T-helper 2 cell treated with Interferon-gamma antibody and Interleukin-4, amounts not matched to agents 100 ng/mL and 5 ng/mL, for 36 hours (primary cell): ENCODE results near the gene TERT. TPM values are rescaled to one million over a fixed set of nuclear protein-coding genes. Genes with fewer than 3 reads are reported as not detected.

Experiments
- intact Hi-C: fragments of 100-400 bp; cut with micrococcal nuclease; formaldehyde crosslinking; loops from one replicate; pipeline ENCODE4 v1.15.1; 2023
- total RNA-seq: library from RNA; stranded (reverse); gene quantifications from 2 replicates; pipeline ENCODE4 v1.2.3, GENCODE V29; 2022

TERT gene
- total RNA-seq, 1 donor from 2014 or later: 9.0 TPM

GRCh38 chr5:1265461-1266455, 29.1 kb downstream of the TERT start:
- intact Hi-C loops: no loop called here

DNA sequence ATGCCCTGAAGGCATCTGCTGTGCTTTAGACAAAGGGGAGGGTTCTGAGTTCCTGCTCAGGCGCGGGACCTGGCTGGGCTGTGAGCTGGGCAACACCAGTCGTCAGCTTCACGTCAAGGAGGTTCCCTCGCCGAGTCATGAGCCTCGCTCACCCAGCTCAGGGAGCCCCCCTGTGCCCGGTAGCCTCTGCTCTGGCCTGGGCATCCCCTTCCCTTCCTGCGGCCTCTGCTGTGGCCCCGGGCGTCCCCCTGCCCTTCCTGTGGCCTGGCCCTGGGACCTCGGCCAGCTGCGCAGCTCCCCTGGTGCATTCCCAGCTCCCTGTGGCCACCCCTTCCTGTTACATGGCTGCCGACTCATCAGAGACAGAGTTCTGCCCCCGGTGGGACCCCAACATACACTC, 29.8 kb downstream of the TERT start:
- intact Hi-C loops: no loop called here

GRCh38 chr5:1264211-1264610, 30.7 kb downstream of the TERT start:
- intact Hi-C loops: no loop called here

DNA sequence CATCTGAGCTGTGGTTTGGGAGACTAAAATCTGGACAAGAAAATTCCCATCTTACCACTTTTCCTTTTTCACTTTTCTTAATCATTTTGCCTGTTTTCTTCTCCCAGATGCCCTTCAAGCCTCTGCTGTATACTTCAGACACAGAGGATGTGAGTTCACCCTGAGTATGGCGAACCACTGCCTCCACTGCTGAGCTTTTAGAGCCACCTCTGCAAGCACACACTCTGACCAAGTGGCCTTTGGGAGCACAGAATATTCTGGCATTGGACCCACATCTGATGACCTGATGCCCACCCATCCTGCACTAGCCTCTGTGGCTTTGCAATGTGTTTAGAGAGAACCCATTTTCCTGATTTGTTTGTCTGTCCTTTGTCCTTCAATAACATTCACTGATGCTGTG, 32.5 kb downstream of the TERT start:
- intact Hi-C loops: no loop called here

DNA sequence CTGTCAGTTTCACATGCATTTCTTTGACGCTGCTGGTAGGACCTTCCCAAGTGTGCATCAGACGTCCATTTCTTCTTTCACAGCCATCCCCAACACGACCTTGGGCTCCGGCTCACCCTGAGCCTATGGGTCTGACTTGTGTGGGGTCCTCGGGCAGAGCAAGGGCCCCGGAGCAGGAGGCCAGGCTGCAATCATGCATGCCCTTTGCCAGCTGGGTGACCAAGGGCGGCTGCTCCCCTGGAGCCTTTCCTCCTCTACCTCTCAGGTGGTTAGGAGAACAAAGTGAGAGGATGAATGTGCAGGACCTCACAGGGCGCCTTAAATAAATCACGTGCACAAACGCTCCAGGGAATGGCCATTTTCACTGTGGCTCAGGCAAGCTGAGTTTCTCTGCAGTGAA, 33.2 kb downstream of the TERT start:
- intact Hi-C loops: no loop called here

DNA sequence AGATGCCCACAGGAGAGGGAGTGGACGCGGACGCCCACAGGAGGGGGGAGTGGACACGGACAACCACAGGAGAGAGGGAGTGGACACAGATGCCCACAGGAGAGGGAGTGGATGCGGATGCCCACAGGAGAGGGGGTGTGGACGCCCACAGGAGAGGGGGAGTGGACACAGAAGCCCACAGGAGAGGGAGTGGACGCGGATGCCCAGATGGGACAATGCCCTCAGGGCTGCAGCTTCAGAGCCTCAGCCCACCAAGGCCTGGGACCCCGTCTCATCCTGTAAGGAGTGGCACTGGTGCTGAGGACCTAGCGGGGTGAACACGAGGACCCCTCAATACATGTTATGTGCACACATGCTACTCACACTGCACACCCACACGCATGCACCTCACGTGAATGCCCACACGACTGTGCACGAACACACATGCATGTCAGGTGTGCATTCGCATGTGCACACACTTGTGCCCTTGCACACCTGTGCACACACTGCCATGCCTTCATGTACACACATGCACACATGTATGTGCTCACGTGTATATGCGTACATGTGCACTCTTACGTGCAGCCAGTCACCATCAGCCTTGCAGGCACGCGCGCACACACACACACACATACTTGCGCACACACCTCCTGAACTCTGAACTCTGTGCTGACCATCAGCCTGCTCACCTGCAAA, 34.9 kb downstream of the TERT start:
- intact Hi-C loops: loop anchor here (10.0 kb wide), 1 partner anchor 55 kb away; no protein-coding TSS in a partner anchor

GRCh38 chr5:1257841-1258240, 37.0 kb downstream of the TERT start:
- intact Hi-C loops: loop anchor here (10.0 kb wide), 1 partner anchor 57 kb away; no protein-coding TSS in a partner anchor

GRCh38 chr5:1257363-1257762, 37.5 kb downstream of the TERT start:
- intact Hi-C loops: loop anchor here (10.0 kb wide), 1 partner anchor 57 kb away; no protein-coding TSS in a partner anchor

DNA sequence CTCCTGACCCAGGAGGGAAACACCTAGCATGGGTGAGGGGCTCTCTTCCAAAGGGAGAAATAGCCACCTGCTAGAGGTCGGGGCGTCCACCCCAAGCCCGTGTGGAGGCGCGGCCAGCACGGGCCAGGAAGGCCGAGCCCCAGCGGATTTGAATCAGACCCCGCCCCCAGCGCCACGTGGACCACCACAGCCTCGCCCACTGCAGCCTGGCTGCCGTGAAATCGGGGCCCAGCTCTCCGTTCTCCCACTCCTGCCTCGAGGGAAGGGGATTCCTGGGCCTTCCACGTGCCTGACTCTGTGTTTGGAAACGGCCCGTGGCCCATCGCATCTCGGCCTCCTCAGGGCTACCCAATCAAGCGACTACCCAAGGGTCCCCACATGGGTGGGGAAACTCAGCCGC, 38.1 kb downstream of the TERT start:
- intact Hi-C loops: loop anchor here (10.0 kb wide), 1 partner anchor 58 kb away; no protein-coding TSS in a partner anchor

- intact Hi-C loops: loop anchor here (10.0 kb wide), 1 partner anchor 60 kb away; no protein-coding TSS in a partner anchor
Observed at GRCh38 chr5:1255081-1255561, 39.7 kb downstream of the TERT start.

DNA sequence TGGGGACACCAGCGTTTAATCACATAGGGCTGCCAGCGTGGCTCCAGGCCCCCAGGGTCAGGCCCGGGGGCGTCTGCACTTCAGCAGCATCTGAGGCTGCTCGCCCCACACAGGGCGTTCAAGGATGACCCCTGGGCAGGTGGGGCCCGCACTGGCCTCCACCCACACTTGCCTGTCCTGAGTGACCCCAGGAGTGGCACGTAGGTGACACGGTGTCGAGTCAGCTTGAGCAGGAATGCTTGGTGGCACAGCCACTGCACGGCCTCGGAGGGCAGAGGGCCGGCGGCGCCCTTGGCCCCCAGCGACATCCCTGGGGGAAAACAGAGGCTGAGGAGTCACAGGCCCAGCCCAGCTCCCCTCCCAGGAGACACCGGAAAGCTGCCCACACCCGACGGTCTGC, 40.7 kb downstream of the TERT start:
- intact Hi-C loops: loop anchor here (10.0 kb wide), 1 partner anchor 61 kb away; no protein-coding TSS in a partner anchor

GRCh38 chr5:1253456-1254105, 41.3 kb downstream of the TERT start:
- intact Hi-C loops: loop anchor here (10.0 kb wide), 1 partner anchor 61 kb away; no protein-coding TSS in a partner anchor

DNA sequence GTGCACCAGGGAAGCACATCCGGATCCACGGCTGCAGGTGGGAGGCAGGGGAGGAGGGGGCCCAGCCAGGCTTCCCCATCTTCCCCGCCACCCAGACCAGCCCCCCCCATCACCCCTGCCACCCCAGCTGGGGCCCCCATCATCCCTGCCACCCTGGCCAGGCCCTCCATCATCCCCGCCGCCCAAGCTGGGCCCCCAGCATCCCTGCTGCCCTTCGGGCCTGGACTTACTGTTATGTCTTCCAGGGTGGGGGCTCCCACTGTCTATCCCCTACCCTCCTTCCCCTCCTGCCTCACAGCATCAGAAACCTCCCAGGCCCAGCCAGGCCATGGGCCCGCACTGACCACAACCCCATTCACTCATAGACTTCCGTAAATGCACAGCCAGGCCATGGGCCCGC, 42.2 kb downstream of the TERT start:
- intact Hi-C loops: loop anchor here (10.0 kb wide), 1 partner anchor 62 kb away; no protein-coding TSS in a partner anchor

- intact Hi-C loops: loop anchor here (10.0 kb wide), 1 partner anchor 63 kb away; no protein-coding TSS in a partner anchor
Observed at GRCh38 chr5:1251678-1252580, 42.9 kb downstream of the TERT start.

DNA sequence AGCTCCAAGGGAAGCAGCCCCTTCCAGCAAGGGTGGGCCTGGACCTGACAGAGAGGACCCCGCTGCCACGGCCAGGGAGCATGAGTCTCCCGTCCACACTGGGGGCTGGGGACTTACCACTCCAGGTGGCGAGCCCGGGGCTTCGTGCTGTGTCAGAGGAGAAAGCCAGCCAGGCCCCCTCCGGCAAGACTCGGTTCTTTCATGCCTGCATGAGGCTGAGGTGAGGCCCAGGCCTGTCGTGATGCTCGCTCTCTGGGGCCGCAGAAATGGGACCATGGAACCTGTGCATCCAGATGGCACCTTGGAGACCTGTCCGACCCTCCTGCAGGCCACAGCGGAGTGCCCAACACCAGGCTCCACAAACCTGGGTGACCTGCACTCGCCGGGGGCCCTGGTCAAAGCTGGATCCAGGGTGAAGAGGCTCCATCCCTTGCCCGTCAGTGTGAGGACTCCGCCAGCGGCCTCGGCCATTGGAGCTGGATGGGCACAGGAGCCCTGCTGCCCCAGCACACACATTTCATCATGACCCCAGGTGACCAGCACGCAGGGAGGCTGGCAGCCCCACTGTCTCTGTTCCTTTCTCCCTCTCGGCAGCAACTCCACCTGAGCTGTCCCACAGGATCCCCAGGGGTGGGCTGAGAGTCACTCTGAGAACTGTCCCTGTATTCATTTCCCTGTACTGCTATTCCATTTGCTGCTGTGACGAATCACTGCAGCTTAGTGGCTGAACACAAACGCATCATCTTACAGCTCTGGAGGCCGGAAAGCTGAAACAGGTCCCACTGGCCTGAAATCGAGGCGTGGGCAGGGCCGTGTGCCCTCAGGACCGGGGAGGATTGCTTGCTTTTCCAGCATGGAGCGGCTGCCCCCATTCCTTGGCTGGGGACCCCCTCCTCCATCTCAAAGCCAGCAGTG, 45.2 kb downstream of the TERT start:
- intact Hi-C loops: loop anchor here (10.0 kb wide), 1 partner anchor 65 kb away; no protein-coding TSS in a partner anchor

DNA sequence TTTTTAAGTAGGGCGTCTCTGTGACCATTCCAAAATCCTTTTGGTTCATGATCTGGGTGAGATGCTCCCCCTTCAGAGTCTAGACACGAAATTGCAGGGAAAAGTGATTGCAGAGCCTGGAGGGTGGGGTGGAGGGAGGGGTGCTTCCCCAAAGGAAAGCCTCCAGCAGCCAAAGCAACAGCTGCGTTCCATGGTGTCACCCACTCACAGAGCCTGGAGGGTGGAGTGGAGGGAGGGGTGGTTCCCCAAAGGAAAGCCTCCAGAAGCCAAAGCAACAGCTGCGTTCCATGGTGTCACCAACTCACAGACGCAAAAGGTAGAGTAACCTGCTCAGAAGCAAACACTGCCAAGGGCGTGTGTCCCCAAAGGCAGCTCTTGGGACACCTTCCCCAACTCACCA, 47.1 kb downstream of the TERT start:
- intact Hi-C loops: no loop called here

DNA sequence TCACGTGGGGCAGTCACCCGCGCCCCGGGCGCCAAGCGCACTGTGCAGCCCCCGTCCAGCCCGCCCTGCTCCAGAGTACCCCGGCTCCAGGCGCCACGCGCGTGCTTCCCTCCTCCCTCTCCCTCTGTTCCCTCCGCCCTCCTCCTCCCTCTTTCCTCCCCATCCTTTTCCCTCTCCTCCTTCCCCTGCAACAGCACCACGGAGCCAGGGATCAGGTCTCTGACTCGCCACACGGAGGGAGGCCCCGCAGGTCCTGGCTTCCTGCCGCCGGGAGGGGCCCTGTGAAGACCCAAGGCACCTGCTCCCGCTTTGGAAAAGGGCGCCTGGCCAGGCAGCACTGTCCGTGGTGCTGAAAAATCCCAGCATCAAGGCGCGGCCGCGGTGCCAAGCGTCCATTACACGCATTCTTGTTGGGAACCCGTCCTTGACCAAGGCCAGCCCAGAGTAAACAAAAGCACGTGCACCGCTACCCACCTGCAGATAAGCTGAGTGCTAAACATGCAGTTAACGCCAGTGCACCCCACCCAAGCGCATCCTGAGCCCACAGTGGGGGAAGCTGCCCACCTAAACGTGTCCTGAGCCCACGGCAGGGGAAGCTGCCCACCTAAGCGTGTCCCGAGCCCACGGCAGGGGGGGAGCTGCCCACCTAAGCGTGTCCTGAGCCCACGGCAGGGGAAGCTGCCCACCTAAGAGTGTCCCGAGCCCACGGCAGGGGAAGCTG, 48.0 kb downstream of the TERT start:
- intact Hi-C loops: no loop called here

DNA sequence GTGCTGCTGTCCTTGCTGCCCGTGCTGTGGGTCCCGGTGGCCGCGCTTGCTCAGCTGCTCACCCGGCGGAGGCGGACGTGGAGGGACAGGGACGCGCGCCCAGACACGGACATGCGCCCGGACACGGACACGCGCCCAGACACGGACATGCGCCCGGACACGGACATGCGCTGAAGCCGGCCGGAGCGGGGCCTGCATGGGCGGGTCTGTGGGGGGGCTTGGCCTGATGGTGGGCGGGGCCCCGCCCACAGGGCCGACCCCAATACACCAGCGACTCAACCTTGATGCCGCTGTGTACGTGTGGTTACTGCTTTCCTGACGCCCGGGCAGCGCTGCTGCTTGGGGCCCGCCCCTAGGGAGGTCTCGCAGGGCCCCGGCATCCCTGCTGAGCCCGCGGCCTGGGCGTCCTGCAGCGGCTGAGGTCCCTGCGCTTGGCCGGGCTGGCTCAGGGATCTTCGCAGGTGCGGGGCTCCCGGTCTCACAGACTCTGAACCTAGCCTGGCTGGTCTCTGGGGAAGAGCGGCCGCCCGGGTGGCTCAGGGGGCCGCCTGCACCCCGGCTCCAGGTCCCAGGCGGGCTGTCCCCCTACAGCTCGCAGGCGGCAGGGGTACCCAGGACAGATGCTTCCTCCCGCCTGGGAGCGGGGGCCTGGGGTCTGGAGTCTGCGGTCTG, 48.8 kb downstream of the TERT start:
- intact Hi-C loops: no loop called here
